GM23338 (cell line): ENCODE measurements around the gene PGS1.

Experiments
- CREB1 ChIP-seq: fragments of 250-450 bp; sonication (Bioruptor Pico); IDR thresholded peaks from 2 replicates; pipeline ENCODE4 v1.5.0; 2020; ENCODE audit warnings: low read depth, mild to moderate bottlenecking, moderate library complexity
- EZH2 ChIP-seq: fragments of 200-600 bp; sonication (generic); IDR thresholded peaks from one replicate; pipeline ENCODE4 v1.8.0; 2017; ENCODE audit warnings: antibody characterized with exemption, mild to moderate bottlenecking, low read depth; ENCODE audit not compliant: unreplicated experiment
- EZH2phosphoT487 ChIP-seq: fragments of 200-600 bp; sonication (generic); IDR thresholded peaks from one replicate; pipeline ENCODE4 v1.8.1; 2018; ENCODE audit warnings: antibody characterized with exemption; ENCODE audit not compliant: unreplicated experiment
- JUNB ChIP-seq: IDR thresholded peaks from one replicate; pipeline ENCODE4 v1.6.1; 2016; ENCODE audit warnings: antibody characterized with exemption; ENCODE audit not compliant: unreplicated experiment
- POLR2AphosphoS5 ChIP-seq: IDR thresholded peaks from 2 replicates; pipeline ENCODE4 v1.6.1; 2016; ENCODE audit warnings: antibody characterized with exemption, low read depth
- STAT1 ChIP-seq: IDR thresholded peaks from one replicate; pipeline ENCODE4 v1.6.1; 2016; ENCODE audit warnings: antibody characterized with exemption; ENCODE audit not compliant: unreplicated experiment
- ZNF114 ChIP-seq: fragments of 250-450 bp; sonication (Bioruptor Pico); IDR thresholded peaks from 2 replicates; pipeline ENCODE4 v1.5.0; 2020; ENCODE audit warnings: mild to moderate bottlenecking, moderate library complexity
- ZNF331 ChIP-seq: fragments of 250-450 bp; sonication (Bioruptor Pico); IDR thresholded peaks from 2 replicates; pipeline ENCODE4 v1.5.0; 2020; ENCODE audit warnings: low read depth, mild to moderate bottlenecking, moderate library complexity
- TF ChIP-seq, protein P1 (sequence below), 2 experiments: fragments of 200-600 bp in 1 of 2; sonication (generic) in 1 of 2; conservative IDR thresholded peaks; 2 replicates each; pipeline versions ENCODE4 v1.5.1 to v1.6.1; 2016 to 2017; ENCODE audit warnings: antibody characterized with exemption in 2 of 2, low read depth in 2 of 2, mild to moderate bottlenecking in 2 of 2, moderate library complexity in 1 of 2
- TF ChIP-seq, protein P2 (sequence below): IDR thresholded peaks from one replicate; pipeline ENCODE4 v1.6.1; 2018; ENCODE audit warnings: antibody characterized with exemption; ENCODE audit not compliant: unreplicated experiment

DNA sequence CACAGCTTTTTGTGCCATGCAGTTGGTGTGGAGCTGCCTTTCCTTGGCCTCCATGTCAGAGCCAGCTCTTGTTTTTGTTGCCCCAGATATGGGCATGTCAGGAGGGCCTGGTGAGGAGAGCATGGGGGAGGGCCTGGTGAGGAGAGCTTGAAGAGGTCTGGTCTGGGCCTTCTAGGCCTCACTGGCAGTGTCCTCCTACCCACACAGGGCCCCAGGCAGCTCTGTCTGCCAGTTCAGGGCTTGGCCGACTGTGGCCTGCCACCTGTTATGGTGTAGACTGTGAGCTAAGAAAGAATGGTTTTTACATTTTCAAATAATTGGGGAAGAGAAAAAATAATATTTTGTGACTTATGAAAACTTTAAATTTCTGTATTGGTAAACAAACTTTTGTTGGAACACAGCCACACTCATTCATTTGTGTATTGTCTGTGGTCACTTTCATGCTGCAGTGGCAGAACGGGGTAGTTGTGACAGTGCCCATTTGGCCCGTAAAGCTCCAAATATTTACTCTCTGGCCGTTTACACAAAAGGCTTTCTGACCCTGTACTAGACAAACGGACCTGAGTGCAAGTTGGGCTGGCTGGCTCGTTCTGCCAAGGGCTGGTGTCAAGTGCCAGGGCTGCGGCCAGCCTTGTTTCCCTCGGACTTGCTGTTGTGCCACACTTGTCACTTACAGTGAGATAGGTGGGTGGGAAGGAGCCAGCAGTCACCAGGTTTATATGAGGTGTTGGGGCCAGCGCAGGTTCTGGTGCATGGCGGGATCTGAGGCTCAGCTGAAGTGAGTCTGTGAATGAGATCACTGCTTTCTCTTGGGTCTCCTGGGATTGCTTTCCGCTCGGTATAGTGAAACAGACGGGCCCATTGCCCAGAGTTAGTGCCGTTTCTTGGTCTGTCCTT is 18.2 kb downstream of the PGS1 start:
- TF ChIP-seq, protein P1, sequence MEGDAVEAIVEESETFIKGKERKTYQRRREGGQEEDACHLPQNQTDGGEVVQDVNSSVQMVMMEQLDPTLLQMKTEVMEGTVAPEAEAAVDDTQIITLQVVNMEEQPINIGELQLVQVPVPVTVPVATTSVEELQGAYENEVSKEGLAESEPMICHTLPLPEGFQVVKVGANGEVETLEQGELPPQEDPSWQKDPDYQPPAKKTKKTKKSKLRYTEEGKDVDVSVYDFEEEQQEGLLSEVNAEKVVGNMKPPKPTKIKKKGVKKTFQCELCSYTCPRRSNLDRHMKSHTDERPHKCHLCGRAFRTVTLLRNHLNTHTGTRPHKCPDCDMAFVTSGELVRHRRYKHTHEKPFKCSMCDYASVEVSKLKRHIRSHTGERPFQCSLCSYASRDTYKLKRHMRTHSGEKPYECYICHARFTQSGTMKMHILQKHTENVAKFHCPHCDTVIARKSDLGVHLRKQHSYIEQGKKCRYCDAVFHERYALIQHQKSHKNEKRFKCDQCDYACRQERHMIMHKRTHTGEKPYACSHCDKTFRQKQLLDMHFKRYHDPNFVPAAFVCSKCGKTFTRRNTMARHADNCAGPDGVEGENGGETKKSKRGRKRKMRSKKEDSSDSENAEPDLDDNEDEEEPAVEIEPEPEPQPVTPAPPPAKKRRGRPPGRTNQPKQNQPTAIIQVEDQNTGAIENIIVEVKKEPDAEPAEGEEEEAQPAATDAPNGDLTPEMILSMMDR (conservative IDR thresholded peaks at IDR 0.05; ENCODE audit: low read depth in 2 of 2), result no peak
- TF ChIP-seq EZH2 (no peak), CREB1 (no peak), EZH2phosphoT487 (no peak), STAT1 (no peak), POLR2AphosphoS5 (no peak), JUNB (no peak), ZNF114 (CRISPR knock-in tag) (no peak), ZNF331 (CRISPR knock-in tag) (no peak)
- TF ChIP-seq, protein P2, sequence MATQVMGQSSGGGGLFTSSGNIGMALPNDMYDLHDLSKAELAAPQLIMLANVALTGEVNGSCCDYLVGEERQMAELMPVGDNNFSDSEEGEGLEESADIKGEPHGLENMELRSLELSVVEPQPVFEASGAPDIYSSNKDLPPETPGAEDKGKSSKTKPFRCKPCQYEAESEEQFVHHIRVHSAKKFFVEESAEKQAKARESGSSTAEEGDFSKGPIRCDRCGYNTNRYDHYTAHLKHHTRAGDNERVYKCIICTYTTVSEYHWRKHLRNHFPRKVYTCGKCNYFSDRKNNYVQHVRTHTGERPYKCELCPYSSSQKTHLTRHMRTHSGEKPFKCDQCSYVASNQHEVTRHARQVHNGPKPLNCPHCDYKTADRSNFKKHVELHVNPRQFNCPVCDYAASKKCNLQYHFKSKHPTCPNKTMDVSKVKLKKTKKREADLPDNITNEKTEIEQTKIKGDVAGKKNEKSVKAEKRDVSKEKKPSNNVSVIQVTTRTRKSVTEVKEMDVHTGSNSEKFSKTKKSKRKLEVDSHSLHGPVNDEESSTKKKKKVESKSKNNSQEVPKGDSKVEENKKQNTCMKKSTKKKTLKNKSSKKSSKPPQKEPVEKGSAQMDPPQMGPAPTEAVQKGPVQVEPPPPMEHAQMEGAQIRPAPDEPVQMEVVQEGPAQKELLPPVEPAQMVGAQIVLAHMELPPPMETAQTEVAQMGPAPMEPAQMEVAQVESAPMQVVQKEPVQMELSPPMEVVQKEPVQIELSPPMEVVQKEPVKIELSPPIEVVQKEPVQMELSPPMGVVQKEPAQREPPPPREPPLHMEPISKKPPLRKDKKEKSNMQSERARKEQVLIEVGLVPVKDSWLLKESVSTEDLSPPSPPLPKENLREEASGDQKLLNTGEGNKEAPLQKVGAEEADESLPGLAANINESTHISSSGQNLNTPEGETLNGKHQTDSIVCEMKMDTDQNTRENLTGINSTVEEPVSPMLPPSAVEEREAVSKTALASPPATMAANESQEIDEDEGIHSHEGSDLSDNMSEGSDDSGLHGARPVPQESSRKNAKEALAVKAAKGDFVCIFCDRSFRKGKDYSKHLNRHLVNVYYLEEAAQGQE, result no peak
